SU-DHL-6 (cell line): ENCODE data around the gene POLN.

Source experiments
- EZH2phosphoT487 ChIP-seq: fragments of 200-600 bp; sonication (generic), shearing (Covaris generic); conservative IDR thresholded peaks from 2 replicates; pipeline ENCODE4 v1.6.1; 2018; ENCODE audit warnings: mild to moderate bottlenecking, antibody characterized with exemption, low read length, moderate library complexity, mixed read lengths
- TF ChIP-seq, protein P1 (sequence below): fragments of 200-600 bp; sonication (generic); IDR thresholded peaks from one replicate; pipeline ENCODE4 v1.5.1; 2017; ENCODE audit warnings: antibody characterized with exemption, mild to moderate bottlenecking, low read length, moderate library complexity; ENCODE audit not compliant: insufficient read depth, poor library complexity, severe bottlenecking

GRCh38 chr4:2287594-2287915 is 45.6 kb upstream of the POLN start:
- TF ChIP-seq, protein P1, sequence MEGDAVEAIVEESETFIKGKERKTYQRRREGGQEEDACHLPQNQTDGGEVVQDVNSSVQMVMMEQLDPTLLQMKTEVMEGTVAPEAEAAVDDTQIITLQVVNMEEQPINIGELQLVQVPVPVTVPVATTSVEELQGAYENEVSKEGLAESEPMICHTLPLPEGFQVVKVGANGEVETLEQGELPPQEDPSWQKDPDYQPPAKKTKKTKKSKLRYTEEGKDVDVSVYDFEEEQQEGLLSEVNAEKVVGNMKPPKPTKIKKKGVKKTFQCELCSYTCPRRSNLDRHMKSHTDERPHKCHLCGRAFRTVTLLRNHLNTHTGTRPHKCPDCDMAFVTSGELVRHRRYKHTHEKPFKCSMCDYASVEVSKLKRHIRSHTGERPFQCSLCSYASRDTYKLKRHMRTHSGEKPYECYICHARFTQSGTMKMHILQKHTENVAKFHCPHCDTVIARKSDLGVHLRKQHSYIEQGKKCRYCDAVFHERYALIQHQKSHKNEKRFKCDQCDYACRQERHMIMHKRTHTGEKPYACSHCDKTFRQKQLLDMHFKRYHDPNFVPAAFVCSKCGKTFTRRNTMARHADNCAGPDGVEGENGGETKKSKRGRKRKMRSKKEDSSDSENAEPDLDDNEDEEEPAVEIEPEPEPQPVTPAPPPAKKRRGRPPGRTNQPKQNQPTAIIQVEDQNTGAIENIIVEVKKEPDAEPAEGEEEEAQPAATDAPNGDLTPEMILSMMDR = no peak
- no peak for TF ChIP-seq EZH2phosphoT487
